K562 (cell line): Measurements from ENCODE around the gene IRX3. TPM values are rescaled to one million over a fixed set of nuclear protein-coding genes. Genes with fewer than 3 reads are reported as not detected.

Experiments used
- MGA ChIP-seq: fragments of 450-650 bp; IDR thresholded peaks from 2 replicates; pipeline ENCODE4 v1.6.1; 2016; ENCODE audit warnings: mild to moderate bottlenecking, moderate library complexity
- PHF8 ChIP-seq: fragments of 200-600 bp; sonication (generic); IDR thresholded peaks from 2 replicates; pipeline ENCODE4 v1.6.1; 2012; ENCODE audit warnings: mixed run types, mild to moderate bottlenecking, inconsistent platforms, low read length, moderate library complexity, borderline replicate concordance
- polyA plus RNA-seq, 8 experiments: library from polyadenylated mRNA; depleted of rRNA in 4 of 8; stranded (reverse) in 5 of 8; unstranded in 3 of 8; fragments of >200 nt; fragmentation: Nextera tagmentation in 2 of 8; fragmentation: Illumina TruSeq in 1 of 8; extraction: Ambion mirVana in 2 of 8; extraction: Trizol in 1 of 8; gene quantifications; 2 replicates each; pipeline versions ENCODE4 v1.2.1 to v1.2.3, GENCODE V29; 2011 to 2014; ENCODE audit warnings: inconsistent platforms in 1 of 8, missing spikeins in 1 of 8
- total RNA-seq, 7 experiments: library from RNA; depleted of rRNA in 6 of 7; stranded (reverse); fragments of >200 nt in 6 of 7; fragmentation: Illumina TruSeq in 2 of 7; extraction: Trizol in 2 of 7; gene quantifications; 2 replicates each; pipeline versions ENCODE4 v1.2.1 to v1.2.3, GENCODE V29; 2011 to 2021; ENCODE audit warnings: low replicate concordance in 1 of 7

The IRX3 gene
- total and polyA plus RNA-seq, 9 of the 15 experiments (the other 6 are each of a cell fraction or from before 2014, with no cell fraction given) = not detected

- no peak for TF ChIP-seq MGA
- no peak for TF ChIP-seq PHF8
Observed at GRCh38 chr16:54317101-54317611, 30.6 kb upstream of the IRX3 start (continued).
